A549 (cell line): ENCODE results near the gene ANO4.

Experiments
- CTCF ChIP-seq: fragments of >200 bp; sonication (Bioruptor Twin); formaldehyde crosslinking; IDR thresholded peaks from 3 replicates; pipeline ENCODE4 v1.5.1; 2016
- EP300 ChIP-seq, 2 experiments: fragments of >200 bp; sonication (Bioruptor Twin); formaldehyde crosslinking; IDR thresholded peaks; 2 replicates in 1 of 2; 3 replicates in 1 of 2; pipeline ENCODE4 v1.6.1; 2016 to 2017
- HOXB5 ChIP-seq: fragments of 250-450 bp; sonication (Bioruptor Pico); IDR thresholded peaks from 2 replicates; pipeline ENCODE4 v1.5.0; 2020; ENCODE audit warnings: mild to moderate bottlenecking, moderate library complexity
- JUNB ChIP-seq: fragments of >200 bp; sonication (Bioruptor Twin); formaldehyde crosslinking; IDR thresholded peaks from 2 replicates; pipeline ENCODE4 v1.6.1; 2016
- MAFK ChIP-seq: fragments of 450-650 bp; IDR thresholded peaks from 2 replicates; pipeline ENCODE4 v1.6.1; 2014; ENCODE audit not compliant: partially characterized antibody
- NPAS2 ChIP-seq: fragments of 250-450 bp; sonication (Bioruptor Pico); IDR thresholded peaks from 2 replicates; pipeline ENCODE4 v1.8.0; 2022; ENCODE audit warnings: mild to moderate bottlenecking, moderate library complexity, borderline replicate concordance
- RNF2 ChIP-seq: fragments of 200-600 bp; sonication (generic); IDR thresholded peaks from 2 replicates; pipeline ENCODE4 v1.6.1; 2016; ENCODE audit warnings: low read depth, mild to moderate bottlenecking, antibody characterized with exemption, moderate library complexity, borderline replicate concordance
- ZNF302 ChIP-seq: fragments of 250-450 bp; sonication (Bioruptor Pico); IDR thresholded peaks from 2 replicates; pipeline ENCODE4 v1.9.0; 2021; ENCODE audit warnings: inconsistent platforms, mild to moderate bottlenecking, moderate library complexity

GRCh38 chr12:101068402-101068801 lies 273.8 kb downstream of the ANO4 start:
- TF ChIP-seq CTCF, result no peak
- no peak for TF ChIP-seq JUNB
- TF ChIP-seq NPAS2 (CRISPR knock-in tag), result no peak
- TF ChIP-seq EP300 (IDR thresholded peaks at IDR 0.05), result no peak
- TF ChIP-seq MAFK, result peak; percentile 66
- no peak for TF ChIP-seq ZNF302 (CRISPR knock-in tag)
- no peak for TF ChIP-seq RNF2
- no peak for TF ChIP-seq HOXB5 (CRISPR knock-in tag)
